PC-9 (cell line): ENCODE measurements around the gene HGS. TPM values are rescaled to one million over a fixed set of nuclear protein-coding genes. Genes with fewer than 3 reads are reported as not detected.

ENCODE experiments used
- Bru-seq: library from RNA; stranded (reverse); fragments of 400-500 nt; gene quantifications from one replicate; lab custom pipeline; 2021; lab: Mats Ljungman, UMichigan
- BruChase-seq, 2 experiments: library from RNA; stranded (reverse); fragments of 400-500 nt; gene quantifications; one replicate each; lab custom pipeline; 2021; lab: Mats Ljungman, UMichigan
- BruUV-seq: library from RNA; stranded (reverse); fragments of 400-500 nt; replicated peaks from 2 replicates; lab custom pipeline; 2021; lab: Mats Ljungman, UMichigan
- CTCF ChIA-PET: fragments of 300-600 bp; sonication (Branson Sonifier 250); formaldehyde crosslinking; loops from one replicate; lab custom pipeline; 2022; ENCODE audit warnings: antibody characterized with exemption; lab: Charles Lee
- POLR2A ChIA-PET: fragments of 300-600 bp; sonication (Branson Sonifier 250); formaldehyde crosslinking; loops from one replicate; lab custom pipeline; 2022; ENCODE audit warnings: antibody characterized with exemption; ENCODE audit not compliant: unreplicated experiment; lab: Charles Lee
- DNase-seq, 2 experiments: peaks; one replicate each; pipeline versions ENCODE4 v3.0.0 to v3.0.0-alpha.2; 2015 to 2022; ENCODE audit warnings: mixed read lengths in 1 of 2
- H2AFZ ChIP-seq: fragments of 200-600 bp; sonication (generic); 2 replicates; pipeline ENCODE4 v1.8.1; 2017; ENCODE audit warnings: antibody characterized with exemption
- H3F3A ChIP-seq: fragments of 200-600 bp; sonication (generic); 2 replicates; pipeline ENCODE4 v1.8.1; 2017; ENCODE audit warnings: antibody characterized with exemption, mild to moderate bottlenecking, low read depth; ENCODE audit not compliant: insufficient read depth
- H3K27ac ChIP-seq: fragments of 200-600 bp; sonication (generic); 2 replicates; pipeline ENCODE4 v1.6.1; 2016; ENCODE audit warnings: mixed run types
- H3K27me3 ChIP-seq: fragments of 200-600 bp; sonication (generic); 2 replicates; pipeline ENCODE4 v1.6.1; 2016; ENCODE audit warnings: low read depth, mixed run types; ENCODE audit not compliant: insufficient read depth
- H3K36me3 ChIP-seq: fragments of 200-600 bp; sonication (generic); 2 replicates; pipeline ENCODE4 v1.6.1; 2016; ENCODE audit warnings: low read depth, mixed run types
- H3K4me1 ChIP-seq: fragments of 200-600 bp; sonication (generic); replicated peaks from 2 replicates; pipeline ENCODE4 v1.6.1; 2016; ENCODE audit warnings: mixed run types; ENCODE audit not compliant: insufficient read depth
- H3K4me2 ChIP-seq: fragments of 200-600 bp; sonication (generic); 2 replicates; pipeline ENCODE4 v1.6.1; 2017; ENCODE audit warnings: mixed run types
- H3K4me3 ChIP-seq: fragments of 200-600 bp; sonication (generic); 2 replicates; pipeline ENCODE4 v1.6.1; 2016; ENCODE audit warnings: mixed run types
- H3K79me2 ChIP-seq: fragments of 200-600 bp; sonication (generic); 2 replicates; pipeline ENCODE4 v1.6.1; 2017; ENCODE audit warnings: low read depth, mixed run types
- H3K9me2 ChIP-seq: fragments of 200-600 bp; sonication (generic); 2 replicates; pipeline ENCODE4 v1.8.1; 2017; ENCODE audit warnings: mild to moderate bottlenecking; ENCODE audit not compliant: insufficient read depth
- H3K9me3 ChIP-seq: fragments of 200-600 bp; sonication (generic); 2 replicates; pipeline ENCODE4 v1.8.1; 2016; ENCODE audit warnings: low read depth; ENCODE audit not compliant: insufficient read depth
- H4K20me1 ChIP-seq: fragments of 200-600 bp; sonication (generic); 2 replicates; pipeline ENCODE4 v1.8.1; 2017; ENCODE audit not compliant: insufficient read depth
- EZH2 ChIP-seq: fragments of 200-600 bp; sonication (generic); IDR thresholded peaks from 2 replicates; pipeline ENCODE4 v1.8.0; 2017; ENCODE audit warnings: antibody characterized with exemption, low read depth
- intact Hi-C: fragments of 100-400 bp; cut with micrococcal nuclease; formaldehyde crosslinking; loops from one replicate; pipeline ENCODE4 v1.10.0; 2022; ENCODE audit not compliant: unreplicated experiment
- long read RNA-seq: library from polyadenylated mRNA; stranded (forward); transcript quantifications from one replicate; pipeline ENCODE4 v2.0.0, GENCODE V29; 2022
- total RNA-seq: library from RNA; stranded (reverse); gene quantifications from 2 replicates; pipeline ENCODE4 v1.2.3, GENCODE V29; 2021
- TF ChIP-seq, protein P1 (sequence below): fragments of 200-600 bp; sonication (generic); conservative IDR thresholded peaks from 2 replicates; pipeline ENCODE4 v1.6.1; 2017; ENCODE audit warnings: mixed run types, antibody characterized with exemption, mild to moderate bottlenecking, moderate library complexity

The HGS gene, protein sequence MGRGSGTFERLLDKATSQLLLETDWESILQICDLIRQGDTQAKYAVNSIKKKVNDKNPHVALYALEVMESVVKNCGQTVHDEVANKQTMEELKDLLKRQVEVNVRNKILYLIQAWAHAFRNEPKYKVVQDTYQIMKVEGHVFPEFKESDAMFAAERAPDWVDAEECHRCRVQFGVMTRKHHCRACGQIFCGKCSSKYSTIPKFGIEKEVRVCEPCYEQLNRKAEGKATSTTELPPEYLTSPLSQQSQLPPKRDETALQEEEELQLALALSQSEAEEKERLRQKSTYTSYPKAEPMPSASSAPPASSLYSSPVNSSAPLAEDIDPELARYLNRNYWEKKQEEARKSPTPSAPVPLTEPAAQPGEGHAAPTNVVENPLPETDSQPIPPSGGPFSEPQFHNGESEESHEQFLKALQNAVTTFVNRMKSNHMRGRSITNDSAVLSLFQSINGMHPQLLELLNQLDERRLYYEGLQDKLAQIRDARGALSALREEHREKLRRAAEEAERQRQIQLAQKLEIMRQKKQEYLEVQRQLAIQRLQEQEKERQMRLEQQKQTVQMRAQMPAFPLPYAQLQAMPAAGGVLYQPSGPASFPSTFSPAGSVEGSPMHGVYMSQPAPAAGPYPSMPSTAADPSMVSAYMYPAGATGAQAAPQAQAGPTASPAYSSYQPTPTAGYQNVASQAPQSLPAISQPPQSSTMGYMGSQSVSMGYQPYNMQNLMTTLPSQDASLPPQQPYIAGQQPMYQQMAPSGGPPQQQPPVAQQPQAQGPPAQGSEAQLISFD
- total RNA-seq (149 and 166 TPM in 2 replicates), Bru-seq, nascent RNA (percentile 79 among the genes with signal in this experiment), BruChase-seq, experiment 1, labeled RNA remaining after a 2-hour chase (percentile 88 among the genes with signal in this experiment), BruChase-seq, experiment 2, labeled RNA remaining after a 6-hour chase (percentile 95 among the genes with signal in this experiment)
- long read RNA-seq, transcript HGS-201 (22 exons, 2,970 nt) = major isoform, 110 of 234 reads
- long read RNA-seq, partial matches to known transcripts = 67 of 234 reads
- long read RNA-seq, other reads (novel, unspliced or antisense) = 57 of 234 reads

DNA sequence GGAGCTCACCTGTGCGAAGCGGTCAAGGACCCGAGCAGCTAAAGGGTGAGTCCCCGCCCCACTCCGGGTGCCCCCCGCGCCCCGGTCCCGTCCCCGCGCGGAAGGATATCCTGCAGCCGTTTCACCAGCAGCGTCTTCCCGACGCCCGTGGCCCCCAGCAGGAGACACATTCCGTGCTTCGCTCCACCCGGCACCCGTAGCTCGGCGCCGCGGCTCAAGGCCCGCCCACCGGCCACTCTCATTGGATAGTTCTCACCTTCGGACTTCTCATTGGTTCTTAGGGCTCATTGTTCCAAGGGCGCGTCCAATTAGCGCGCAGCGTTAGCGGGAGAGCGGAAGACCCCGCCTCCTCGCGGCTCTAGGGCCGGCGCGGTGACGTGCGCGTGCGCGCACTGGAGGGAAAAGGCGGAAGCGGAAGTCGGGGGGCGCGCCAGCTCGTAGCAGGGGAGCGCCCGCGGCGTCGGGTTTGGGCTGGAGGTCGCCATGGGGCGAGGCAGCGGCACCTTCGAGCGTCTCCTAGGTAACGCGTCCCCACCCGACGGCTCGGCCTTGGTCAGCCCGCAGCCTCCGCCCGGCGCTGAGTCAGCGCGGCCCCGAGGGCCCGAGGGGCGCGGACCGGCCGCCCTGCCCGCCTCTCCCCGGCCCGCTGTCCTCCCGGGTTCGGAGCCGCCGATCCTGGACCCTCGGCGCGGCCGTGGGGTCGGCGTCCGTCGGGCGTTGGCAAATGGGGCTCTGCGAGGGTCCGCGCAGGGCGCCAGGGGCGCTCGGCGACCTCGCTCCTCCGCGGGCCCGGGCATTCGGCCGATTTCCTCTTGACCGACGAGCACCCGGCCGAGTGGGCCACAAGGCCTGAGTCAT, at the start of gene HGS, which contains the start of gene ARL16:
Gene HGS (plus strand): TSS at position 428 of the 858 bp plus-strand sequence. CDS start 56 bp downstream, at position 484.
Gene ARL16 (minus strand): TSS at position 214 of the 858 bp plus-strand sequence. CDS start 44 bp downstream, at position 170.
- Histone ChIP-seq H3K4me2 (peak within 1 kb of the TSS; percentile 98), H4K20me1 (peaks cover 13% of the 10 kb centered on the region), H3K36me3 (no peaks in the 10 kb centered on the region), H3K9me3 (no peaks in the 10 kb centered on the region), H2AFZ (peak within 1 kb of the TSS; percentile 80), H3F3A (peaks cover 11% of the 10 kb centered on the region; the same call in 1 of the 2 replicates), H3K27me3 (no peaks in the 10 kb centered on the region), H3K4me1 (peaks cover 5% of the 10 kb centered on the region), H3K79me2 (peaks cover 55% of the 10 kb centered on the region), H3K9me2 (no peaks in the 10 kb centered on the region), H3K27ac (peak within 1 kb of the TSS; percentile 78), H3K4me3 (peak within 1 kb of the TSS; percentile 93)
- peak; percentile 90 to 99 for DNase-seq
- no TSS peak for BruUV-seq
- CTCF ChIA-PET = interaction anchor here (0.6 kb wide), 1 partner anchor 86 kb away, joined by 13 read pairs; no protein-coding TSS in a partner anchor
- TF ChIP-seq, protein P1, sequence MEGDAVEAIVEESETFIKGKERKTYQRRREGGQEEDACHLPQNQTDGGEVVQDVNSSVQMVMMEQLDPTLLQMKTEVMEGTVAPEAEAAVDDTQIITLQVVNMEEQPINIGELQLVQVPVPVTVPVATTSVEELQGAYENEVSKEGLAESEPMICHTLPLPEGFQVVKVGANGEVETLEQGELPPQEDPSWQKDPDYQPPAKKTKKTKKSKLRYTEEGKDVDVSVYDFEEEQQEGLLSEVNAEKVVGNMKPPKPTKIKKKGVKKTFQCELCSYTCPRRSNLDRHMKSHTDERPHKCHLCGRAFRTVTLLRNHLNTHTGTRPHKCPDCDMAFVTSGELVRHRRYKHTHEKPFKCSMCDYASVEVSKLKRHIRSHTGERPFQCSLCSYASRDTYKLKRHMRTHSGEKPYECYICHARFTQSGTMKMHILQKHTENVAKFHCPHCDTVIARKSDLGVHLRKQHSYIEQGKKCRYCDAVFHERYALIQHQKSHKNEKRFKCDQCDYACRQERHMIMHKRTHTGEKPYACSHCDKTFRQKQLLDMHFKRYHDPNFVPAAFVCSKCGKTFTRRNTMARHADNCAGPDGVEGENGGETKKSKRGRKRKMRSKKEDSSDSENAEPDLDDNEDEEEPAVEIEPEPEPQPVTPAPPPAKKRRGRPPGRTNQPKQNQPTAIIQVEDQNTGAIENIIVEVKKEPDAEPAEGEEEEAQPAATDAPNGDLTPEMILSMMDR = no peak
- TF ChIP-seq EZH2 = no peak
- intact Hi-C loops = loop anchor here (1.0 to 5.0 kb wide), 3 partner anchors 19 to 338 kb away; partner anchors contain the start of genes CENPX, LRRC45, MRPL12 and NPLOC4
- POLR2A ChIA-PET = interaction anchor here (0.5 to 0.9 kb wide), 5 partner anchors 25 to 50 kb away, joined by 3 to 10 read pairs (median 4); no protein-coding TSS in a partner anchor

DNA sequence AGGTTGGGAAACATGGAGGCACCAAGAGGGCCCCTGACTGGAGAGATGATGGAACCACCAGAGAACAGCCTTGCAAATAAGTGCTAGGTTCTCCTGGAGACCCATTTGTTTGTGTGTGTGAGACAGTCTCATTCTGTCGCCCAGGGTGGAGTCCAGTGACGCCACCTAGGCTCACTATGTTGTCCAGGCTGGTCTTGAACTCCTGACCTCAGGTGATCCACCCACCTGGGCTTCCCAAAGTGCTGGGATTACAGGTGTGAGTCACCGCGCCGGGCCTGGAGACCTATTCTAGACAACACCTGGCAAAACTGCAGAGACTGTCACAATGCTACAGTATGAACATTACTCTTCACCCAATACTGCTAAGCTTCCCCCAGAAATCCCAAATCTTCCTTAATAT, 48.4 kb upstream of the HGS start:
- Histone ChIP-seq H3K9me2 (no peaks in the 10 kb centered on the region), H3K27ac (no peak overlapping the region), H4K20me1 (peaks cover 39% of the 10 kb centered on the region), H3K9me3 (no peaks in the 10 kb centered on the region), H3F3A (peaks cover 10% of the 10 kb centered on the region; the same call in 1 of the 2 replicates), H3K27me3 (no peaks in the 10 kb centered on the region), H3K4me2 (peak overlapping the region; percentile 91), H3K36me3 (no peaks in the 10 kb centered on the region), H2AFZ (no peak overlapping the region), H3K79me2 (peaks cover 54% of the 10 kb centered on the region), H3K4me3 (peak overlapping the region; percentile 96; the same call in 1 of the 2 replicates), H3K4me1 (peaks cover 11% of the 10 kb centered on the region; the same call in 1 of the 2 replicates)
- no peak for TF ChIP-seq EZH2
- TF ChIP-seq, protein P1 = no peak
- CTCF ChIA-PET = no interaction called here
- no TSS peak for BruUV-seq
- peak; percentile 59 to 67 for DNase-seq
- POLR2A ChIA-PET = no interaction called here
- intact Hi-C loops = loop anchor here (5.0 kb wide), 2 partner anchors 47 to 77 kb away; partner anchors contain the start of genes ARL16, HGS and SLC25A10
